Transverse colon (tissue), 4 donors: Measurements from ENCODE around the gene GBF1.

Source experiments
- CTCF ChIP-seq, 5 experiments: fragments of 200-600 bp in 3 of 5; fragments of 450-650 bp in 2 of 5; sonication (generic) in 3 of 5; IDR thresholded peaks; 1 replicate in 2 of 5; 2 replicates in 3 of 5; pipeline ENCODE4 v1.5.1; 2016 to 2017; ENCODE audit warnings: antibody characterized with exemption in 5 of 5, inconsistent platforms in 3 of 5, mild to moderate bottlenecking in 2 of 5, moderate library complexity in 1 of 5
- POLR2AphosphoS5 ChIP-seq, 3 donors: sonication (generic); formaldehyde crosslinking; IDR thresholded peaks; one replicate each; pipeline ENCODE4 v1.6.1; 2016; ENCODE audit warnings: antibody characterized with exemption in 3 of 3

GRCh38 chr10:102389894-102390293, 144.6 kb downstream of the GBF1 start:
- TF ChIP-seq CTCF (IDR thresholded peaks at IDR 0.05): no peak
- TF ChIP-seq POLR2AphosphoS5 (IDR thresholded peaks at IDR 0.05): no peak
